GM12878 (cell line): ENCODE measurements around the gene METAP1D. TPM values are rescaled to one million over a fixed set of nuclear protein-coding genes. Genes with fewer than 3 reads are reported as not detected.

Experiments
- ATF3 ChIP-seq: IDR thresholded peaks from 2 replicates; pipeline ENCODE4 v1.6.1; 2011; ENCODE audit warnings: low read depth, mild to moderate bottlenecking, low read length, moderate library complexity, borderline replicate concordance; ENCODE audit errors: extremely low read depth
- BCL11A ChIP-seq: IDR thresholded peaks from 2 replicates; pipeline ENCODE4 v1.6.1; 2011; ENCODE audit warnings: low read depth, low read length
- ELK1 ChIP-seq: IDR thresholded peaks from 2 replicates; pipeline ENCODE4 v1.6.1; 2012; ENCODE audit warnings: low read depth, low read length, improper control_type of control experiment
- GABPA ChIP-seq: IDR thresholded peaks from 2 replicates; pipeline ENCODE4 v1.6.1; 2014; ENCODE audit warnings: antibody characterized with exemption, low read depth, mild to moderate bottlenecking, inconsistent platforms
- HSF1 ChIP-seq: fragments of 150-350 bp; IDR thresholded peaks from 2 replicates; pipeline ENCODE4 v1.6.1; 2014; ENCODE audit warnings: mild to moderate bottlenecking, low read depth, low read length
- KLF5 ChIP-seq: fragments of 450-650 bp; IDR thresholded peaks from 2 replicates; pipeline ENCODE4 v1.6.1; 2014; ENCODE audit warnings: mild to moderate bottlenecking; ENCODE audit not compliant: partially characterized antibody
- MTA3 ChIP-seq: IDR thresholded peaks from 2 replicates; pipeline ENCODE4 v1.6.1; 2012; ENCODE audit warnings: low read length, inconsistent platforms, borderline replicate concordance
- MXI1 ChIP-seq: fragments of 150-350 bp; IDR thresholded peaks from 2 replicates; pipeline ENCODE4 v1.6.1; 2011; ENCODE audit warnings: low read depth, mild to moderate bottlenecking, inconsistent platforms, low read length, improper control_type of control experiment
- NKRF ChIP-seq: fragments of 450-650 bp; conservative IDR thresholded peaks from 2 replicates; pipeline ENCODE4 v1.6.1; 2017; ENCODE audit warnings: mild to moderate bottlenecking, moderate library complexity
- NR2C2 ChIP-seq: IDR thresholded peaks from 2 replicates; pipeline ENCODE4 v1.6.1; 2011; ENCODE audit warnings: borderline replicate concordance, low read depth; ENCODE audit not compliant: control insufficient read depth, insufficient read length
- NR2F1 ChIP-seq: fragments of 450-650 bp; conservative IDR thresholded peaks from 2 replicates; pipeline ENCODE4 v1.6.1; 2017; ENCODE audit warnings: mild to moderate bottlenecking
- RAD21 ChIP-seq: IDR thresholded peaks from 2 replicates; pipeline ENCODE4 v1.6.1; 2011; ENCODE audit warnings: mild to moderate bottlenecking, low read depth, low read length, moderate library complexity; ENCODE audit not compliant: insufficient read depth
- SMC3 ChIP-seq: IDR thresholded peaks from 2 replicates; pipeline ENCODE4 v1.6.1; 2011; ENCODE audit warnings: low read length, improper control_type of control experiment, borderline replicate concordance
- SREBF1 ChIP-seq: IDR thresholded peaks from 2 replicates; pipeline ENCODE4 v1.6.1; 2012; ENCODE audit warnings: mild to moderate bottlenecking, low read length
- SUPT20H ChIP-seq: IDR thresholded peaks from 2 replicates; pipeline ENCODE4 v1.6.1; 2011; ENCODE audit warnings: low read depth, mild to moderate bottlenecking, low read length, moderate library complexity, borderline replicate concordance; ENCODE audit not compliant: control insufficient read depth
- TBL1XR1 ChIP-seq: IDR thresholded peaks from 2 replicates; pipeline ENCODE4 v1.6.1; 2012; ENCODE audit warnings: low read depth, low read length, improper control_type of control experiment
- ZBED1 ChIP-seq: IDR thresholded peaks from 2 replicates; pipeline ENCODE4 v1.6.1; 2016; ENCODE audit warnings: borderline replicate concordance
- ZNF274 ChIP-seq: IDR thresholded peaks from one replicate; pipeline ENCODE4 v1.8.0; 2011; ENCODE audit not compliant: insufficient read length, insufficient read depth
- polyA plus RNA-seq, 11 experiments: library from polyadenylated mRNA; depleted of rRNA in 4 of 11; unstranded in 6 of 11; stranded (reverse) in 5 of 11; fragments of >200 nt; fragmentation: Nextera tagmentation in 4 of 11; fragmentation: Illumina TruSeq in 1 of 11; extraction: Ambion mirVana in 4 of 11; extraction: Trizol in 1 of 11; gene quantifications; 1 replicate in 1 of 11; 2 replicates in 10 of 11; pipeline versions ENCODE4 v1.2.1 to v1.2.3, GENCODE V29; 2011 to 2016; ENCODE audit warnings: inconsistent platforms in 2 of 11, missing spikeins in 2 of 11, low read depth in 1 of 11
- total RNA-seq, 4 experiments: library from RNA; depleted of rRNA in 3 of 4; stranded (reverse); fragments of >200 nt in 3 of 4; fragmentation: Illumina TruSeq in 1 of 4; extraction: Trizol in 1 of 4; gene quantifications; 2 replicates each; pipeline versions ENCODE4 v1.2.1 to v1.2.3, GENCODE V29; 2013 to 2021
- TF ChIP-seq, protein P1 (sequence below): IDR thresholded peaks from 2 replicates; pipeline ENCODE4 v1.6.1; 2012; ENCODE audit warnings: low read length, inconsistent platforms
- TF ChIP-seq, protein P2 (sequence below), 3 experiments: IDR thresholded peaks in 2 of 3; conservative IDR thresholded peaks in 1 of 3; 2 replicates each; pipeline ENCODE4 v1.5.1; 2011; ENCODE audit warnings: low read depth in 3 of 3, low read length in 3 of 3, mild to moderate bottlenecking in 3 of 3, control low read depth in 2 of 3, moderate library complexity in 2 of 3, inconsistent platforms in 1 of 3, mixed read lengths in 1 of 3; ENCODE audit not compliant: control insufficient read depth in 2 of 3, insufficient read depth in 1 of 3; ENCODE audit errors: extremely low read depth in 1 of 3

The METAP1D gene
- total and polyA plus RNA-seq, 10 of the 15 experiments (the other 5 are each of a cell fraction or from before 2014, with no cell fraction given), result 4.5 to 12.1 (median 7.8) TPM

GRCh38 chr2:172106108-172106961 lies 106.6 kb downstream of the METAP1D start (continued):
- TF ChIP-seq MTA3 (no peak), KLF5 (no peak), NR2F1 (no peak), RAD21 (peak; percentile 62), GABPA (no peak), TBL1XR1 (no peak), ELK1 (no peak), SUPT20H (no peak), ATF3 (no peak), HSF1 (no peak), SMC3 (peak; percentile 42; the same call in 1 of the 2 replicates), NKRF (no peak), MXI1 (no peak), BCL11A (no peak), NR2C2 (no peak), SREBF1 (no peak), ZBED1 (no peak), ZNF274 (no peak)
- TF ChIP-seq, protein P1, sequence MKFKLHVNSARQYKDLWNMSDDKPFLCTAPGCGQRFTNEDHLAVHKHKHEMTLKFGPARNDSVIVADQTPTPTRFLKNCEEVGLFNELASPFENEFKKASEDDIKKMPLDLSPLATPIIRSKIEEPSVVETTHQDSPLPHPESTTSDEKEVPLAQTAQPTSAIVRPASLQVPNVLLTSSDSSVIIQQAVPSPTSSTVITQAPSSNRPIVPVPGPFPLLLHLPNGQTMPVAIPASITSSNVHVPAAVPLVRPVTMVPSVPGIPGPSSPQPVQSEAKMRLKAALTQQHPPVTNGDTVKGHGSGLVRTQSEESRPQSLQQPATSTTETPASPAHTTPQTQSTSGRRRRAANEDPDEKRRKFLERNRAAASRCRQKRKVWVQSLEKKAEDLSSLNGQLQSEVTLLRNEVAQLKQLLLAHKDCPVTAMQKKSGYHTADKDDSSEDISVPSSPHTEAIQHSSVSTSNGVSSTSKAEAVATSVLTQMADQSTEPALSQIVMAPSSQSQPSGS, result no peak
- TF ChIP-seq, protein P2, sequence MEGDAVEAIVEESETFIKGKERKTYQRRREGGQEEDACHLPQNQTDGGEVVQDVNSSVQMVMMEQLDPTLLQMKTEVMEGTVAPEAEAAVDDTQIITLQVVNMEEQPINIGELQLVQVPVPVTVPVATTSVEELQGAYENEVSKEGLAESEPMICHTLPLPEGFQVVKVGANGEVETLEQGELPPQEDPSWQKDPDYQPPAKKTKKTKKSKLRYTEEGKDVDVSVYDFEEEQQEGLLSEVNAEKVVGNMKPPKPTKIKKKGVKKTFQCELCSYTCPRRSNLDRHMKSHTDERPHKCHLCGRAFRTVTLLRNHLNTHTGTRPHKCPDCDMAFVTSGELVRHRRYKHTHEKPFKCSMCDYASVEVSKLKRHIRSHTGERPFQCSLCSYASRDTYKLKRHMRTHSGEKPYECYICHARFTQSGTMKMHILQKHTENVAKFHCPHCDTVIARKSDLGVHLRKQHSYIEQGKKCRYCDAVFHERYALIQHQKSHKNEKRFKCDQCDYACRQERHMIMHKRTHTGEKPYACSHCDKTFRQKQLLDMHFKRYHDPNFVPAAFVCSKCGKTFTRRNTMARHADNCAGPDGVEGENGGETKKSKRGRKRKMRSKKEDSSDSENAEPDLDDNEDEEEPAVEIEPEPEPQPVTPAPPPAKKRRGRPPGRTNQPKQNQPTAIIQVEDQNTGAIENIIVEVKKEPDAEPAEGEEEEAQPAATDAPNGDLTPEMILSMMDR (IDR thresholded peaks at IDR 0.05 in 2 of 3, conservative IDR thresholded peaks at IDR 0.05 in 1 of 3; ENCODE audit: control insufficient read depth in 2 of 3, extremely low read depth in 1 of 3, insufficient read depth in 1 of 3, low read depth in 3 of 3, low read length in 3 of 3), result peak; percentile 56 to 62 (median 59)
